ENCODE measurements around the gene ADH6. TPM values are rescaled to one million over a fixed set of nuclear protein-coding genes. Genes with fewer than 3 reads are reported as not detected.

ADH6 gene
- total RNA-seq, 1 experiment from 2014 or later = not detected

- H3K4me3 ChIP-seq = no peak overlapping the region
- no peaks in the 10 kb centered on the region for H3K79me2 ChIP-seq (ENCODE audit: low read depth)
- H2AFZ ChIP-seq = no peak overlapping the region
- BruUV-seq (replicated peaks) = no TSS peak
- H3K9me3 ChIP-seq (ENCODE audit: insufficient read depth, low read depth) = no peaks in the 10 kb centered on the region
- H3K36me3 ChIP-seq (ENCODE audit: low read depth) = no peaks in the 10 kb centered on the region
- H3F3A ChIP-seq (ENCODE audit: insufficient read depth, low read depth) = no peaks in the 10 kb centered on the region
- TF ChIP-seq EZH2 (IDR thresholded peaks at IDR 0.05; ENCODE audit: low read depth) (no peak), CTCF (conservative IDR thresholded peaks at IDR 0.05) (no peak)
- no peaks in the 10 kb centered on the region for H3K27me3 ChIP-seq (ENCODE audit: insufficient read depth, low read depth)
- no peaks in the 10 kb centered on the region for H3K4me1 ChIP-seq (replicated peaks; ENCODE audit: insufficient read depth)
- CTCF ChIA-PET = no interaction called here
- POLR2A ChIA-PET (ENCODE audit: unreplicated experiment) = no interaction called here
- no peak for DNase-seq
- H3K27ac ChIP-seq = no peak overlapping the region
- H4K20me1 ChIP-seq (ENCODE audit: insufficient read depth) = no peaks in the 10 kb centered on the region
- H3K9me2 ChIP-seq (ENCODE audit: insufficient read depth) = no peaks in the 10 kb centered on the region
- no peak overlapping the region for H3K4me2 ChIP-seq
- intact Hi-C loops (cut with micrococcal nuclease; ENCODE audit: unreplicated experiment) = no loop called here
These were observed 8.3 kb downstream of the ADH6 start for GRCh38 chr4:99210789-99211188.

GRCh38 chr4:99209671-99210070, 9.4 kb downstream of the ADH6 start:
- no peaks in the 10 kb centered on the region for H3F3A ChIP-seq (ENCODE audit: insufficient read depth, low read depth)
- intact Hi-C loops (cut with micrococcal nuclease; ENCODE audit: unreplicated experiment) = no loop called here
- no peak overlapping the region for H3K4me2 ChIP-seq
- H3K4me3 ChIP-seq = no peak overlapping the region
- H3K9me3 ChIP-seq (ENCODE audit: insufficient read depth, low read depth) = no peaks in the 10 kb centered on the region
- H2AFZ ChIP-seq = no peak overlapping the region
- no peaks in the 10 kb centered on the region for H3K27me3 ChIP-seq (ENCODE audit: insufficient read depth, low read depth)
- TF ChIP-seq CTCF (conservative IDR thresholded peaks at IDR 0.05) (no peak), EZH2 (IDR thresholded peaks at IDR 0.05; ENCODE audit: low read depth) (no peak)
- no peak for DNase-seq
- no TSS peak for BruUV-seq (replicated peaks)
- no peaks in the 10 kb centered on the region for H3K36me3 ChIP-seq (ENCODE audit: low read depth)
- H3K27ac ChIP-seq = no peak overlapping the region
- no peaks in the 10 kb centered on the region for H3K9me2 ChIP-seq (ENCODE audit: insufficient read depth)
- H3K79me2 ChIP-seq (ENCODE audit: low read depth) = no peaks in the 10 kb centered on the region
- no peaks in the 10 kb centered on the region for H4K20me1 ChIP-seq (ENCODE audit: insufficient read depth)
- no peaks in the 10 kb centered on the region for H3K4me1 ChIP-seq (replicated peaks; ENCODE audit: insufficient read depth)
- CTCF ChIA-PET = no interaction called here
- POLR2A ChIA-PET (ENCODE audit: unreplicated experiment) = no interaction called here

GRCh38 chr4:99208719-99209075, 10.3 kb downstream of the ADH6 start:
- ChIA-PET POLR2A (ENCODE audit: unreplicated experiment) (no interaction called here), CTCF (no interaction called here)
- TF ChIP-seq EZH2 (IDR thresholded peaks at IDR 0.05; ENCODE audit: low read depth) (no peak), CTCF (conservative IDR thresholded peaks at IDR 0.05) (no peak)
- H3K9me3 ChIP-seq (ENCODE audit: insufficient read depth, low read depth) = no peaks in the 10 kb centered on the region
- no peak overlapping the region for H3K27ac ChIP-seq
- no peaks in the 10 kb centered on the region for H3K27me3 ChIP-seq (ENCODE audit: insufficient read depth, low read depth)
- no peaks in the 10 kb centered on the region for H3K9me2 ChIP-seq (ENCODE audit: insufficient read depth)
- no peak overlapping the region for H2AFZ ChIP-seq
- no peak overlapping the region for H3K4me2 ChIP-seq
- intact Hi-C loops (cut with micrococcal nuclease; ENCODE audit: unreplicated experiment) = no loop called here
- DNase-seq = no peak
- no peaks in the 10 kb centered on the region for H3K4me1 ChIP-seq (replicated peaks; ENCODE audit: insufficient read depth)
- no peaks in the 10 kb centered on the region for H4K20me1 ChIP-seq (ENCODE audit: insufficient read depth)
- BruUV-seq (replicated peaks) = no TSS peak
- no peaks in the 10 kb centered on the region for H3F3A ChIP-seq (ENCODE audit: insufficient read depth, low read depth)
- no peaks in the 10 kb centered on the region for H3K36me3 ChIP-seq (ENCODE audit: low read depth)
- no peaks in the 10 kb centered on the region for H3K79me2 ChIP-seq (ENCODE audit: low read depth)
- H3K4me3 ChIP-seq = no peak overlapping the region

Measured in PC-9 (cell line).